Thymus (tissue), 11 donors: ENCODE data around the gene RNLS. TPM values are rescaled to one million over a fixed set of nuclear protein-coding genes. Genes with fewer than 3 reads are reported as not detected.

Experiments
- DNase-seq, 9 donors: peaks; one replicate each; pipeline ENCODE4 v3.0.0-alpha.2; 2013; ENCODE audit warnings: low spot score in 9 of 9, low read depth in 6 of 9, missing footprints in 1 of 9
- H3K27ac ChIP-seq, 2 donors: one replicate each; pipeline ENCODE4 v1.5.1; 2013; ENCODE audit warnings: control low read depth in 1 of 2, low read depth in 1 of 2, low read length in 1 of 2, mild to moderate bottlenecking in 1 of 2, moderate library complexity in 1 of 2
- H3K27me3 ChIP-seq, 2 donors: one replicate each; pipeline ENCODE4 v1.5.1; 2013; ENCODE audit warnings: low read length in 1 of 2; ENCODE audit not compliant: control insufficient read depth in 2 of 2, insufficient read depth in 1 of 2
- H3K36me3 ChIP-seq, 2 donors: one replicate each; pipeline ENCODE4 v1.5.1; 2013; ENCODE audit warnings: low read length in 1 of 2, mild to moderate bottlenecking in 1 of 2, moderate library complexity in 1 of 2; ENCODE audit not compliant: control insufficient read depth in 2 of 2, insufficient read depth in 2 of 2
- H3K4me1 ChIP-seq, 2 donors: one replicate each; pipeline ENCODE4 v1.5.1; 2013; ENCODE audit warnings: low read length in 2 of 2; ENCODE audit not compliant: control insufficient read depth in 2 of 2, insufficient read depth in 2 of 2
- H3K4me3 ChIP-seq, 2 donors: one replicate each; pipeline ENCODE4 v1.5.1; 2013; ENCODE audit warnings: low read length in 2 of 2, control low read depth in 1 of 2, mild to moderate bottlenecking in 1 of 2
- H3K9me3 ChIP-seq, 2 donors: one replicate each; pipeline ENCODE4 v1.5.1; 2013; ENCODE audit warnings: low read length in 1 of 2, mild to moderate bottlenecking in 1 of 2; ENCODE audit not compliant: control insufficient read depth in 2 of 2, insufficient read depth in 1 of 2
- WGBS: extraction: QIAGEN DNeasy Blood & Tissue Kit; methylation state at CpG from one replicate; pipeline ENCODE4 v1.1.7; 2013; 5-methylcytosine and 5-hydroxymethylcytosine counted together
- polyA plus RNA-seq: library from polyadenylated mRNA; stranded (reverse); fragments of 200-250 nt; gene quantifications from one replicate; pipeline ENCODE4 v1.2.3, GENCODE V29; 2013
- total RNA-seq: library from RNA; stranded (reverse); fragments of 120-200 nt; gene quantifications from one replicate; pipeline ENCODE4 v1.2.4, GENCODE V29; 2013
- donor health status: healthy.

Gene RNLS
- total and polyA plus RNA-seq, 2 donors, result 4.3 to 5.0 TPM

- peaks cover 6 to 9% of the 10 kb centered on the region in 2 donors for H3K4me1 ChIP-seq
- no peaks in the 10 kb centered on the region for H3K36me3 ChIP-seq
- H3K9me3 ChIP-seq, result no peaks in the 10 kb centered on the region
- DNase-seq, result no peak
- H3K27ac ChIP-seq, result no peak overlapping the region
- H3K4me3 ChIP-seq, result no peak overlapping the region
- 90% methylated on average over 7 of the region's 7 CpGs for WGBS
- no peaks in the 10 kb centered on the region for H3K27me3 ChIP-seq
These were observed 350.1 kb downstream of the RNLS start for GRCh38 chr10:88232983-88233543.

GRCh38 chr10:88232029-88232895 is 350.9 kb downstream of the RNLS start:
- Histone ChIP-seq H3K4me3 (no peak overlapping the region), H3K27ac (no peak overlapping the region), H3K4me1 (peaks cover 6 to 9% of the 10 kb centered on the region in 2 donors), H3K27me3 (no peaks in the 10 kb centered on the region), H3K36me3 (no peaks in the 10 kb centered on the region), H3K9me3 (no peaks in the 10 kb centered on the region)
- 82% methylated on average over 5 of the region's 5 CpGs for WGBS
- no peak for DNase-seq

- 91% methylated on average over 8 of the region's 8 CpGs for WGBS
- no peaks in the 10 kb centered on the region for H3K27me3 ChIP-seq
- H3K36me3 ChIP-seq, result no peaks in the 10 kb centered on the region
These were observed 352.9 kb downstream of the RNLS start for GRCh38 chr10:88230251-88230650.

GRCh38 chr10:88228130-88228529 is 355.0 kb downstream of the RNLS start:
- Histone ChIP-seq H3K4me1 (peaks cover 0 to 5% of the 10 kb centered on the region in 2 donors), H3K27me3 (no peaks in the 10 kb centered on the region), H3K27ac (no peak overlapping the region), H3K36me3 (no peaks in the 10 kb centered on the region), H3K4me3 (no peak overlapping the region), H3K9me3 (no peaks in the 10 kb centered on the region)
- WGBS, result 94% methylated on average over 4 of the region's 4 CpGs
- no peak for DNase-seq

More at GRCh38 chr10:88230251-88230650, 352.9 kb downstream of the RNLS start:
- Histone ChIP-seq H3K4me1 (peaks cover 0 to 5% of the 10 kb centered on the region in 2 donors), H3K27ac (no peak overlapping the region), H3K4me3 (no peak overlapping the region), H3K9me3 (no peaks in the 10 kb centered on the region)
- DNase-seq, result no peak

- H3K27ac ChIP-seq, result no peak overlapping the region
- H3K4me1 ChIP-seq, result peaks cover 0 to 3% of the 10 kb centered on the region in 2 donors
- no peaks in the 10 kb centered on the region for H3K27me3 ChIP-seq
- no peak overlapping the region for H3K4me3 ChIP-seq
- H3K9me3 ChIP-seq, result no peaks in the 10 kb centered on the region
- 94% methylated on average over 8 of the region's 8 CpGs for WGBS
- DNase-seq, result no peak
- H3K36me3 ChIP-seq, result no peaks in the 10 kb centered on the region
These were observed 355.6 kb downstream of the RNLS start for GRCh38 chr10:88227342-88228018.

GRCh38 chr10:88226891-88227290 is 356.2 kb downstream of the RNLS start:
- DNase-seq, result no peak
- 100% methylated on average over 1 of the region's 1 CpG for WGBS
- Histone ChIP-seq H3K9me3 (no peaks in the 10 kb centered on the region), H3K4me1 (no peaks in the 10 kb centered on the region), H3K36me3 (no peaks in the 10 kb centered on the region), H3K27me3 (no peaks in the 10 kb centered on the region), H3K27ac (no peak overlapping the region), H3K4me3 (no peak overlapping the region)

DNA sequence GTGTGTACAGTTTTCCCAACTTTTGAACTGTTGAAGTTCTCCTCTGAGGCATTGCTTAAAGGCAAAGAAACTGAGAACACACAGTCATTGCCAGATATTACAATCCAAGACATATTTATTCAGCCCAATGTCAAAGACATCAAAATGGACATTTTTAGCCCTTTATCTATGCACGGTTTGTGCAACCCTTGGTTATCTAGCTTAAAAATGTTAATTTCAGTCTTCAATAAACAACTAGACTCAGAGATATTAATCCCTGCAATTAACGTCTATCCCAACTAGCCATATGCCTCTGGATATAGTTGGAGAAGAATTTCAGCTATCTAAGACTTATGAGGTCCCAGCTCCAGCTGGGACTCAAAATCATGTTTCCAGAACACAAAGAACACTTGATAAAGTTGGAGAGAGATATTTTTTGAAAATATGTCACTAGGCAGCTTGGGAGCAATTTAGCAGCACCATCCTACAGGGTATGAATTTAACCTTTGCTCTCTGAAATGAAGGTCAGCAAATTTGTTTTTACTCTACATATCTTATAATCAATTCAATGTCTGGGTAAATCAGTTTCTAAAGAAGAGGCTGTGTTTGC is 357.0 kb downstream of the RNLS start:
- DNase-seq, result no peak

More for the DNA sequence above, 357.0 kb downstream of the RNLS start:
- no peaks in the 10 kb centered on the region for H3K4me1 ChIP-seq
- H3K9me3 ChIP-seq, result no peaks in the 10 kb centered on the region
- no peak overlapping the region for H3K4me3 ChIP-seq
- no peak overlapping the region for H3K27ac ChIP-seq
- H3K36me3 ChIP-seq, result no peaks in the 10 kb centered on the region
- no peaks in the 10 kb centered on the region for H3K27me3 ChIP-seq
- WGBS, result 97% methylated on average over 2 of the region's 2 CpGs
